T-helper 2 cell (primary cell): ENCODE measurements around the gene CT45A6.
"Not testable (repeated sequence)": the region's sequence is repeated elsewhere in the genome, so short reads cannot be mapped to it uniquely, and the experiment has no call there.

Source experiments
- DNase-seq, 5 experiments: peaks; one replicate each; pipeline versions ENCODE4 v3.0.0 to v3.0.0-alpha.2; 2012 to 2022
- total RNA-seq, 2 donors: gene quantifications; one replicate each; lab custom pipeline; 2026; lab: John Stamatoyannopoulos, UW

Gene CT45A6
- 0 reads per million in 2 donors for total RNA-seq

GRCh38 chrX:135802687-135803086, at the start of gene CT45A6:
TSS of gene CT45A6 (minus strand) at chrX:135802787. CDS start at chrX:135798993, 3,794 bp downstream.
- DNase-seq: not testable (repeated sequence)

GRCh38 chrX:135837180-135837579, 34.6 kb upstream of the CT45A6 start, which contains the start of gene CT45A7:
TSS of gene CT45A7 (minus strand) at chrX:135837280. CDS start at chrX:135833533, 3,747 bp downstream.
- DNase-seq: not testable (repeated sequence)

- not testable (repeated sequence) for DNase-seq
These were observed 17.3 kb upstream of the CT45A6 start, which contains the start of gene CT45A2 for GRCh38 chrX:135819912-135820311. TSS of gene CT45A2 (minus strand) at chrX:135820012. CDS start at chrX:135816265, 3,747 bp downstream.

- not testable (repeated sequence) for DNase-seq
These were observed 17.2 kb downstream of the CT45A6 start, which contains the start of gene CT45A5 for GRCh38 chrX:135785403-135785802. TSS of gene CT45A5 (minus strand) at chrX:135785503. CDS start at chrX:135781729, 3,774 bp downstream.

- DNase-seq: not testable (repeated sequence)
These were observed 34.5 kb downstream of the CT45A6 start, which contains the start of gene CT45A3 for GRCh38 chrX:135768091-135768490. TSS of gene CT45A3 (minus strand) at chrX:135768191. CDS start at chrX:135764444, 3,747 bp downstream.

- DNase-seq: not testable (repeated sequence)
These were observed 57.8 kb downstream of the CT45A6 start for GRCh38 chrX:135744739-135745138.
